NCI-H2171 treated with DMSO at 0.1 percent for 48 hours (cell line): ENCODE data around the gene KLF16.

Experiments
- DNase-seq: peaks from one replicate; lab custom pipeline; 2025; lab: John Stamatoyannopoulos, UW

The KLF16 gene

DNA sequence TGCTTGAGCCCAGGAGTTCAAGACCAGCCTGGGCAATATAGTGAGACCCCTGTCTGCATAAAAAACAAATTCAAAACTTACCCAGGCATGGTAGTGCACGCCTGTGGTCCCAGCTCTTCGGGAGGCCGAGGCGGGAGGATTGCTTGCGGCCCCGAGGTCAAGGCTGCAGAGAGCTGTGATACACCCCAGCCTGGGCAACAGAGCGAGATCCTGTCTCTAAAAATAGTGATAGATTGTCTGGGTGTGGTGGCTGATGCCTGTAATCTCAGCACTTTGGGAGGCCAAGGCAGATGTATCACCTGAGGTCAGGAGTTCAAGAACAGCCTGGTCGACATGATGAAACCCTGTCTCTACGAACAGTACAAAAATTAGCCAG, 4.0 kb upstream of the KLF16 start:
- DNase-seq, result no peak

DNA sequence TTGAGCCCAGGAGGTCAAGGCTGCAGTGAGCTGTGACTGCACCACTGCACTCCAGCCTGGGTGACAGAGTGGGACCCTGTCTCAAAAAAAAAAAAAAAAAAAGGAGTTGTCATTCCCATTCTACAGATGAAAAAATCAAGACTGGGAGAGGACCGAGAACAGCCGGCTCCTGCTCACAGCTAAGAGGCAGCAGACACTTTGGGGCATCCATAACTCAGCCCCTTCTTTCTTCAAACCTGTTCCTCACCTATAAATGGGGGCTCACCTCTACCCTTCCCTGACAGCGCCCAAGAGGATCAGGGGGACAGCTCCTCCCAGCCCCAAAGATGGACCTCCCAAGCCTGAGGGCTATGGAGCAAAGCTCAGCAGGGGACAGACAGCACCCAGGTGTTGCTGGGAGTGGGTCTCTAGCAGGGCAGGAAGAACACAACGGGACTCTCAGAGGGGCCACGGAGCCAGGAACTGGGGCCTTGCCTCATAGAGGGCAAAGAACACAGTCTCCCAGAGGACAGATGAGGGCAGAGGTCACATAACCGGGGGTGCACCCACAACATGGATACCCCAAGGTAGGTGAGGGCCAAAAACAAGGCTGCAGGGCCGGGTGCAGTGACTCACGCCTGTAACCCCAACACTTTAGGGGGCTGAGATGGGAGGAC, 3.4 kb upstream of the KLF16 start:
- no peak for DNase-seq

DNA sequence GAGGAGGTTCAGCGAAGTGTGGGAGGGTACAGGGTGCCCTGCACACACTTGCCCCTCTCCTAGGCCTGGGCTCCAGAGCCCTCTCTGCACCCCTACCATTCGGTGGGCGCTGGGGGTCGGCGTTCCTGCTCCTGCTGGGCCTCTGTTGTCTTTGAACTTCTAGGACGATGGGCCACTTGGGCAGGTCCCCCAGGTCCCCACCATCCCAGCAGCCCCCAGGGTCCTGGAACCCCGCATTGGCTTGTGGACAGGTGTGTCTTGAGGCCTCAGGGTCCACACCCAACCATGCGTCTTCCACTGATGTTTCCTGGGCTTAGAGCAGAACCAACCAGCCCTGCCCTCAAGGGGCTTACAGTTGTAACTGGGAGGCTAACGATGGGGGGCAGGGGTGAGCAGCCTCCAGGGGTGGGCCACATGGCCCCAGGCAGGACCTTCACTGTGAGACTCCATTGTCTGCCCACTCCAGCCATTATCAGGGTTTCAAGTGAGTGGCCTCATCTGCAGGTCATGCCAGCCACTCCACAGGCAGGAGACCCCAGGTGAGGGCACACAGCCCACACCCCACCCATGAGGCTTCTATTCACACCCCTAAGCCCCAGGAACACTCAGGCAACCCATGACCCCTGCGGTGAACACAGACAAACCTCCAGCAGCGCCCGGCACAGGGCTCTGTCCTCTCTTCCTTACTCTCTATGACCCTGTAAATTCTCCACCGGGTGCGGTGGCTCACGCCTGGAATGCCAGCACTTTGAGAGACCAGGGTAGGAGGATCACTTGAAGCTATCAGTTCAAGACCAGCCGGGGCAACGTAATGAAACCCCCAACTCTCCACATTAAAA, 2.0 kb upstream of the KLF16 start:
- no peak for DNase-seq

DNA sequence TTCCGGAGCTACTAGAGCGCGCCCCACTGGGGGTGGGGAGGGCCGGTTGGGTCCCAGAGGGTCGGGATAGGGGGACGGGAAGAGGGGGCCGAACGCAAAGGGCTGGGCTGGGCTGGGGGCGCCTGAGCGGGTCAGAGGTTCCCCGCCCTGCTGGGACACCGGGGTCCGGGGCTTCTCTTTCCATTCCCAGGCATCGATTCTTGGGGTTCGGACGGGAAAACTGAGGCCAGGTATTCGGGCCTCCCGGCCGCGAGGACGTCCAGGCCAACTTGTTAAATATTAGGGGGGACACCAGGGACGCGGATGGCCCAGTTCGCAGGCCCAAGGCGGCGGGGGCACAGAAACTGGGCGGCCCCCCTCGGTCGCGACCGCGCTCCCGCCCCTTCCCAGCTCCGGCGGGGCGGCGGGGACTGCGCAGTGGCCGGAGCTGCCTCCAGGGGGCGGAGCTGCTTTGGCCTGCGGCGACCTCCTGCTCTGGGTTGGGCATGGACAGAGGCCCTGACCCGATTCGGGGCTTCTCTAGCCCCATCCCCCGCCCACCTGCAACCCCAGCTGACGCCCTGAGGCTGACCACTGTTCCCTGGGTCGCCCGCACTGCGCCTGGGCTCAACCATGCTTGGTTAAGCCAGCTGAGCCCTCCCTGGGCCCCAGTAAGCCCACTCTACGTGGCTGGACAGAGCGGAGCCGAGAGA, 1.2 kb upstream of the KLF16 start:
- DNase-seq, result peak; percentile 42

DNA sequence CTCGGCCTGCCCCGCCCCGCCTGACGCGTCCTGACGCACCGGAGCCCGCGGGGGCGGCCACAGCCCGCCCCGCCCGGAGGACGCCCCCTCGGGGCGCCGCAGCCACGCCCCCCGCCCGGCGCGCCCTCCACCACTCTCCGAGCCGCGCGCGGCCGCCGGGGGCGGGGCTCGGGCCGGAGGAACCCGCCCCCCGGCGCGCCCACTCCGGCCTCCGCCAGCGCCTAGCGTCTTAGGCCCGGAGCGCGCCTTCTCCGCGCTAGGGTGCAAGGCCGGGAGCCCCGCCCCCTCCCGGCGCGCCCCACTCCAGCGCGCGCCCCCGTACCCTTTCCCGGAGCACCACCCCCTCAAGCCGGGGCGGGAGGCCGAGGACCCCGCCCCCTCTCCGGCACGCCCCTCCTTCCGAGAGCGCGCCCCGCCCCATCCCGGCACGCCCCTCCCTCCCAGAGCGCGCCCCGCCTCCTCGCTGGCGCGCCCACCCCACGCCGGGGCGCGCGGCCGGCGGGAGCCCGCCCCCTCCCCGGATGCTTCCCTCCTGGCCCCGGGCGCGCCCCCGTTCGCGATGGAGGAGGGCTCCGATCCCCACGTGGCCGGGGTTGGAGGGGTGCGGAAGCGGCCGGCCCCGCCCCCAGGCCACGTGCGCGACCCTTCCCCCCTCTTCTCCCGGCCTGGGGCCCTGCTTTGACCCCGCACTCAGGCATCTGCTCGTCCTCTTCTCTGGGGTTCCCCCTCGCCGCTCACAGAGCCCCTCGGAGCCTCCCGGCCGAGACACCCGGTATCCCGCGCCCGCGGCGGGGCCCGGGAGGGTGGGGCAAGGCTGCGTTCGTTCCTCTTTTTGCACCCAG, 480 bp upstream of the KLF16 start:
- peak; percentile 93 for DNase-seq

DNA sequence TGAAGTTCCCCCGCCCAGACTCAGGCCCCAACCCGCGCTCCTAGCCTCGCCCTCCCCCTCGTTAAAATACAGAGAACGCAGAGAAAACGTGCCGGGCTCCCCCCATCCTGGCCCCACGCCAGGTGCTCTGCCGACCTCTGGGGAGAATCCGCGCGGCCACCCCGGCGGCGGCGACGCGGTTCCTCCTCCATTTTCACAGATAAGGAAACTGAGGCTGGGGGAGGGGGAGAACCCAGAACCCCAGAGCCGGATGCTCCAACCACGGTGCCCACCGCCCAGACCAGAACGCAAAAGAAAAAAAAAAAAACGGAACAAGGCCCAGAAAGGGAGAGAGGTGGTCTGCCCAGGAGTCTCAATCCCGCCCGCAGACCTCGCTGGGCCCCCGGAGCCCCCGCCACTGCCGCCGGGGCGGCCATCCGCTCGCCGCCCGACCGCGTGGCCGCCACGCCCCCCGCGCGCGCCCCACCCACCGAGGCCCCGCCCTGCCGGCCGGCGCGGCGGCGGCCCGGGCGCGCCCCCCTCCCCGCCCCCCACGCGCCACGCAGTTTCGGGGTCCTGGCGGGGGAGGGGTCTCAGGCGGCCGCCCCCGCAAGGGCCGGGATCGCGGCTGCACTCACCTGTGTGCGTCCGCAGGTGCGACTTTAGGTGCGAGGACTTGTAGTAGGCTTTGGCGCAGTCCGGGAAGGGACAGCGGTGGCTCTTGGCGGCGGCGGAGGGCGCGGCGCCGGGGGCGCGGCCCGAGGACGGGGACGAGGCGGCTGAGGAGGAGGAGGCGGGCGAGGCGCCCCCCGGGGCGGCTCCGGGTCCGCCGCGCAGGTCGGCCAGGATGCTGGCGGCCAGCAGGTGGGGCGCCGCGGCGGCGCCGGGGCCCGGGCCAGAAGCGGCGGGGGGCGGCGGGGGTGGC, 703 bp downstream of the KLF16 start:
- peak; percentile 44 for DNase-seq

GRCh38 chr19:1862068-1862423, 1.3 kb downstream of the KLF16 start:
- DNase-seq, result no peak

DNA sequence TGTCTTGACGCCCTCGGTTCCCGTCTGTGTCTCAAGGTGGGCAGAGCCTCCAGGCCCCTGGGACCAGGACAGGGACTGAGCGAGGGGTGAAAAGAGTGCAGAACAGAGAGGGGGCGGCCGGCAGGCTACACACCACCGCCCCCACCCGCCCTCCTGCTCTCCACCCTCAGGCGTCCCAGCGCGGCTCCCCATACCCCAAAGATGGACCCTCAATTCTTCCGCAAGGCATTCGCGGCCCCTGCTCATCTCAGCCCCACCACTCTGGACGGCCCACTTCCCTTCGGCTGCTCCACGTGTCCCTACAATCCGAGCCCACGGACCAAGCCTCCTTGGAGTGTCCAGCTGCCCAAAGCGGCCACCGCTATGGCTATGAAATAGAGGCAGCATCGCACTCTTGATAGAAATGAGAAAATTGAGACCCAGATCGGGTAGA, 1.8 kb downstream of the KLF16 start:
- no peak for DNase-seq

GRCh38 chr19:1860821-1861598, 2.4 kb downstream of the KLF16 start:
- DNase-seq, result no peak

DNA sequence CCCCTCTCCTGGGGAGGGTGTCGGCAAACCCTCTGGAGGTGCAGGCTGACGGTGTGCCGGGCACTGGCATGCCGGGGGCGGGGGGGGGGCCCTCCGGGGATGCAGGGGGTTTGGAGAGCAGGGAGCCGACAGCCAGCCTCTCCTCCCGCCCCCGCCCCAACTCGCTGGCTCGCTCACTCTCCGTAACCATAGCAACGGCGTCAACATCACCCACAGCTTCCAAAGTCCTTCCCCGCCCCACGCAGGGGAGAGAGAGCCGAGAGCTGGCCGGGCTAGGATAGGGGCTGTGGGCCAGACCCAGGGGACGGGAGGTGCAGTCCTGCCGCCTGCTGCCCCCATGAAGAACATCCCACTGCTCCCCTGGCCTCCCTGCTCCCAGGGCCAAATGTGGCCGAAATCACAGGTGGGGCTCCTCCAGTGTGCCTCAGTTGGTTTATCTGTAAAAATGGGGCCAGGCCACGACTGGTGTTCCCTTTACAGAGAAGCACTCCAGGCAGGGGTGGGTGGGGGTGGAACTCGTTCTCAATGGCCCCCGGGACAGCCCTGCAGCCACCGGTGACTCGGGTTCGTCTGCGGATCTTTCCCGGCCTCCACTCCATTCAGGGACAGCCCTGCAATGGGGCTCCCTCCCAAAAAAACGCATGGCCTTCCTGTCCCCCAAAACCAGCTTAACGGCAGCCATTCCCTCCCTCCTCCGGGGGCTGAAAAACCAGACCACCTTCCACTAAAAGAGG, 3.2 kb downstream of the KLF16 start:
- DNase-seq, result peak; percentile 37

GRCh38 chr19:1859331-1859781, 4.0 kb downstream of the KLF16 start:
- DNase-seq, result no peak

GRCh38 chr19:1858412-1859081, 4.8 kb downstream of the KLF16 start:
- DNase-seq, result no peak

DNA sequence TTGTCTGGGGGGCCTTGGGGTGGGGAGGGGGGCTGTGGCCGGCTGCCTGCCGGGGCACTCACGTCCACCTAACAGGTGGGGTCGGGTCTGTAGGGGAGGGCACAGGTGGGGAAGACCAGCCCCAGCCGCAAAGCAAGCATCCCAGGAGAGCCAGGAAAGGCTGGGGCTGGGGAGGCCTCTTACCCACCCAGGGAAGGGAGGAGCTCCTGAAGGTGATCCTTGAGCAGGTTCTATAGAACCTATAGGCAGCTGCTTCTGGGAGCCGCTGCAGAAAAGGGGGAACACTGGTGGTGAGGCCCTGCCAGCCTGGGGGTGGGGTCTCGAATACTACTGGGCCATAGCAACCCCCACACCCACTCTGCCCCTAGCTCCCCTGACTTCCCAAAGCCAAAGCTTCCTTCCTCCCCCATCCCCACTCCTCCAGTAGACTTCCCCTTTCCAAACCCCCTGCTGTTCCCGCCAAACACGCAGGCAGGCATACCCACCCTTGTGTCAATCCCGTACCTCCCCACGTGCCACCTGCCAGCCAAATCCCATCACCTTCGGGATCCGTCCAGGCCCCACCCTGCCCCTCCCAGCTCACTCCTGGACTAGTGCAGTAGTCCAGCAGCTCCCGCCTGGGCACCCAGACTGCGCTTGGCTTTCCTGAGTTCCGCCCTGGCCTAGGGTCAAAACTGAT, 5.6 kb downstream of the KLF16 start:
- DNase-seq, result peak; percentile 65

DNA sequence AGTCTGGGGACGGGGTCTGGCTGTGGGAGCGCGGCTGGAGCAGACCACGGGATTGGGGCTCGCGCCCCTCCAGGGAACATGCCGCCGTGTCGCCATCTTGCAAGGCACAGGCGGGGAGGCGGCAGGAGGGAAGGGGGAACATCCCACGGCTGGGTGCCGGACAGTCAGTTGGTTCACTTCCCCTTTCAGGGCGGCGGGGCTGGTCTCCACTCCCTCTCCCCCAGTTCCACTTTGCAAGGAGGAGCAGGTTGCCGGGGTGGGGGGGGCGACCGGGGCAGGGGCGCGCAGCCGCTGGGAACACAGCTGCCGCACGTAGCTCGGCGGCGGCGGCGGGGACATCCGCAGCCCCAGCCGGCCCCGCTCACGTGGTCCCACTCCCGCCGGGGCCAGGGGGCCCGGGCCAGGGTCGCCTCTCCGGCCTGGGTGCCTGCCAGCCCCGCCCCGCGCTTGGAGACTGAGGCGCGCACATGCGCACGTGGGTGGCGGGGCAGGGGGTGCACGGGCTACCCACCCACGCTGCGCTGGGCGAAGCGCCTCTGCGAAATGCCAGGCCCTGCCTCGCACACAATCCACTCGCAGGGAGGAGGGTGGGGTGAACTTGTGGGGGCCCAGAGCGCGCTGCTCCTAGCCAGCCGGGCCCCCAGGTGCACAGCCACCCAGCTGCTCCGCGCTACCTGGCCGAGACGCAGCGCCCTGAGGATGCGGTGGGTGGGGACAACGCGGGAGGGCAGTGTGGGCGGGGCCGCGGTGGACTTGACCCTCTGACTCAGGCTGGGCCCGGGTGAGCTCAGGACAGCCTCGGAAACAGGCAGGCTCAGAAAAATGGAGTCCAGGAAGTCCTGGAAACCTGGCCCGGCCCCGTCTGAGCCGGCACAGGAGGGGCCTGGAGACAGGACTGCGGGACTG, 6.4 kb downstream of the KLF16 start:
- peak; percentile 74 for DNase-seq

DNA sequence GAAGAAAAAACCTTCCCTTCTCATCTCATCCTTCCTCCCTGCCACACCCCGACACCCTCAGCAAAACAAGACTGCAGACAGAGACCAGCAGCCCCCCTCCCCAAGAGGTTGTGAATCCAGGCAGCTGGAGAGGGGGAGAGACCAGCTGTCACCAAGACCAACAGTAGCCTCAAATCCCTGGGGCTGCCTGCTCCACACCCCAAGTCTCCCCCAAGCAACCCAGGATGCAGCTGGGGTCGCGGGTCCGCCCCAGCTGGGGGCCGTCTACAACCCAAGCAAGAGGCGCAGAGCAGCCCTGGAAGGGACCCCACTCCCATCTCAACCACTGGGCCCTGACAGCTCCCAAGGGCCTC, 7.1 kb downstream of the KLF16 start:
- DNase-seq, result peak; percentile 87

DNA sequence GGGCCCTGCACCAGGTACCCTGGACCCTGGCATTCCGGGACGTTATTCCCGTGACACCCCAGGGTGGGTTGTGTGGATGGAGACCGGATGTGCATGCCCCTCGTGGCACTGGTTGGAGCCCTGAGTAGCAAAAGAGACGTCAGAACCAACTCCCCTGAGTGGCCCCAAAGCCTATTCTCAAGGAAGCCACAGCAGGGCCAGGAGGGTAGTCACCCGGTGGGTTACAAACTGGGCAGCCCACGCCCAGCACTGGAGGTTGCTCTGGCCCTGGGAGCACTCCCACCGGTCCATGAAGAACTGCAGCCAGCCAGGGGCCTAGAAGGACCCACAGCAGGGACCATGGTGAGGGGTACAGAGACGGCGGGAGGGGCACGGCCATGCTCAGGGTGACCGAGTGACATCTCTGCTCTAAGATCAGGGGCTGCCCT, 7.5 kb downstream of the KLF16 start:
- peak; percentile 71 for DNase-seq
